Neural cell (in vitro differentiated cells): Measurements from ENCODE around the gene IGFBPL1. TPM values are rescaled to one million over a fixed set of nuclear protein-coding genes. Genes with fewer than 3 reads are reported as not detected.

Experiments
- H2AFZ ChIP-seq: fragments of 200-600, 300-800 bp; sonication (generic), shearing (Covaris generic); 2 replicates; pipeline ENCODE4 v1.6.0; 2014; ENCODE audit warnings: low read depth, mild to moderate bottlenecking, antibody characterized with exemption, low read length, moderate library complexity
- H3F3A ChIP-seq: fragments of 200-600 bp; shearing (Covaris generic); 2 replicates; pipeline ENCODE4 v1.6.1; 2016; ENCODE audit warnings: mild to moderate bottlenecking, moderate library complexity, mixed read lengths, antibody characterized with exemption, low read length; ENCODE audit not compliant: insufficient read depth, poor library complexity, severe bottlenecking
- H3K27ac ChIP-seq: fragments of 200-600, 300-800 bp; sonication (generic), shearing (Covaris generic); 2 replicates; pipeline ENCODE4 v1.5.1; 2014; ENCODE audit warnings: mild to moderate bottlenecking, low read length, moderate library complexity
- H3K27me3 ChIP-seq: fragments of 300-800, 200-600 bp; sonication (generic), shearing (Covaris generic); 2 replicates; pipeline ENCODE4 v1.6.0; 2014; ENCODE audit warnings: mild to moderate bottlenecking, low read depth, low read length, moderate library complexity; ENCODE audit not compliant: insufficient read depth
- H3K36me3 ChIP-seq: fragments of 300-800, 200-600 bp; sonication (generic), shearing (Covaris generic); 2 replicates; pipeline ENCODE4 v1.5.1; 2014; ENCODE audit warnings: mild to moderate bottlenecking, antibody characterized with exemption, low read length, moderate library complexity; ENCODE audit not compliant: insufficient read depth
- H3K4me2 ChIP-seq: fragments of 300-800, 200-600 bp; sonication (generic), shearing (Covaris generic); 2 replicates; pipeline ENCODE4 v1.6.0; 2014; ENCODE audit warnings: mild to moderate bottlenecking, low read length
- H3K4me3 ChIP-seq: fragments of 300-800, 200-600 bp; sonication (generic), shearing (Covaris generic); 2 replicates; pipeline ENCODE4 v1.5.1; 2014; ENCODE audit warnings: mild to moderate bottlenecking, low read length, moderate library complexity
- H3K79me2 ChIP-seq: fragments of 200-600 bp; shearing (Covaris generic); replicated peaks from 2 replicates; pipeline ENCODE4 v1.6.0; 2014; ENCODE audit warnings: mild to moderate bottlenecking, low read length, moderate library complexity; ENCODE audit not compliant: insufficient read depth
- H3K9ac ChIP-seq: fragments of 300-800, 200-600 bp; sonication (generic), shearing (Covaris generic); 2 replicates; pipeline ENCODE4 v1.6.1; 2016; ENCODE audit warnings: mild to moderate bottlenecking, low read length, mixed read lengths
- H3K9me2 ChIP-seq: fragments of 200-600 bp; shearing (Covaris generic); 2 replicates; pipeline ENCODE4 v1.6.1; 2016; ENCODE audit warnings: mild to moderate bottlenecking, low read length, mixed read lengths; ENCODE audit not compliant: insufficient read depth
- H3K9me3 ChIP-seq: fragments of 200-600, 300-800 bp; sonication (generic), shearing (Covaris generic); 2 replicates; pipeline ENCODE4 v1.6.1; 2016; ENCODE audit warnings: mild to moderate bottlenecking, mixed run types, low read length, moderate library complexity, mixed read lengths
- H4K20me1 ChIP-seq: fragments of 200-600 bp; shearing (Covaris generic); 2 replicates; pipeline ENCODE4 v1.6.1; 2016; ENCODE audit warnings: mild to moderate bottlenecking, mixed run types; ENCODE audit not compliant: insufficient read depth
- EP300 ChIP-seq: fragments of 450-650 bp; conservative IDR thresholded peaks from 2 replicates; pipeline ENCODE4 v1.6.1; 2014; ENCODE audit warnings: antibody characterized with exemption, mild to moderate bottlenecking, moderate library complexity; ENCODE audit not compliant: poor library complexity, severe bottlenecking
- EZH2 ChIP-seq: fragments of 200-600, 300-800 bp; shearing (Covaris generic), sonication (generic); IDR thresholded peaks from 2 replicates; pipeline ENCODE4 v1.6.1; 2014; ENCODE audit warnings: antibody characterized with exemption, low read length, borderline replicate concordance, mild to moderate bottlenecking; ENCODE audit not compliant: insufficient read depth, poor library complexity, severe bottlenecking
- MXI1 ChIP-seq: fragments of 450-650 bp; conservative IDR thresholded peaks from 2 replicates; pipeline ENCODE4 v1.6.1; 2014; ENCODE audit warnings: antibody characterized with exemption, mild to moderate bottlenecking; ENCODE audit not compliant: poor library complexity, severe bottlenecking
- POLR2AphosphoS5 ChIP-seq: IDR thresholded peaks from 2 replicates; pipeline ENCODE4 v1.6.1; 2012
- RAD21 ChIP-seq: fragments of 450-650 bp; conservative IDR thresholded peaks from 2 replicates; pipeline ENCODE4 v1.6.1; 2014; ENCODE audit warnings: antibody characterized with exemption, mild to moderate bottlenecking, moderate library complexity
- SMC3 ChIP-seq: fragments of 450-650 bp; conservative IDR thresholded peaks from 2 replicates; pipeline ENCODE4 v1.6.1; 2014; ENCODE audit warnings: antibody characterized with exemption, mild to moderate bottlenecking, moderate library complexity; ENCODE audit not compliant: poor library complexity
- TAF1 ChIP-seq: IDR thresholded peaks from 2 replicates; pipeline ENCODE4 v1.6.1; 2012; ENCODE audit warnings: low read depth
- polyA plus RNA-seq: library from polyadenylated mRNA; depleted of rRNA; stranded (reverse); fragments of >200 nt; gene quantifications from 2 replicates; pipeline ENCODE4 v1.2.3, GENCODE V29; 2014
- TF ChIP-seq, protein P1 (sequence below): IDR thresholded peaks from 2 replicates; pipeline ENCODE4 v1.6.1; 2012; ENCODE audit warnings: borderline replicate concordance
- TF ChIP-seq, protein P2 (sequence below): fragments of 450-650 bp; IDR thresholded peaks from 2 replicates; pipeline ENCODE4 v1.5.1; 2014; ENCODE audit warnings: antibody characterized with exemption, mild to moderate bottlenecking, moderate library complexity; ENCODE audit not compliant: poor library complexity, severe bottlenecking

The IGFBPL1 gene
- polyA plus RNA-seq, 1 donor from 2014 or later = 372 TPM

DNA sequence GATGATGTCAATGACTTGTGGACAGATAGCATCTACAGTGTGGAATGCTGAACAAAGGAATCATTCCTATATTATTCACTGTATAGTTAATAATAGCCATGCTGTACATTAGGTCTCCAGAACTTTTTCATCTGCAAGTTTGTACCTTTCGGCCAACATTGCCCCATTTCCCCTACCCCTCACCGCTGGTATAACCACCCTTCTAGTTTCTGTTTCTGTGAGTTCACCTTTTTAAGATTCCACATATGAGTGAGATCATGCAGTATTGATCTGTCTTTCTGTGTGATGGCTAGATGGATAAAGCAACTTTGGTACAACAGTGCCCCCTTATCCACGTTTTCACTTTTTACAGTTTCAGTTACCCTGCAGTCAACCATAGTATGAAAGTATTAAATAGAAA lies 50.6 kb downstream of the IGFBPL1 start:
- H3K9me3 ChIP-seq = no peaks in the 10 kb centered on the region
- no peak overlapping the region for H2AFZ ChIP-seq
- no peaks in the 10 kb centered on the region for H4K20me1 ChIP-seq
- H3K9ac ChIP-seq = no peak overlapping the region
- no peaks in the 10 kb centered on the region for H3K9me2 ChIP-seq
- no peaks in the 10 kb centered on the region for H3K79me2 ChIP-seq
- H3K4me2 ChIP-seq = no peak overlapping the region
- H3K36me3 ChIP-seq = no peaks in the 10 kb centered on the region
- no peak for TF ChIP-seq EP300
- TF ChIP-seq, protein P1, sequence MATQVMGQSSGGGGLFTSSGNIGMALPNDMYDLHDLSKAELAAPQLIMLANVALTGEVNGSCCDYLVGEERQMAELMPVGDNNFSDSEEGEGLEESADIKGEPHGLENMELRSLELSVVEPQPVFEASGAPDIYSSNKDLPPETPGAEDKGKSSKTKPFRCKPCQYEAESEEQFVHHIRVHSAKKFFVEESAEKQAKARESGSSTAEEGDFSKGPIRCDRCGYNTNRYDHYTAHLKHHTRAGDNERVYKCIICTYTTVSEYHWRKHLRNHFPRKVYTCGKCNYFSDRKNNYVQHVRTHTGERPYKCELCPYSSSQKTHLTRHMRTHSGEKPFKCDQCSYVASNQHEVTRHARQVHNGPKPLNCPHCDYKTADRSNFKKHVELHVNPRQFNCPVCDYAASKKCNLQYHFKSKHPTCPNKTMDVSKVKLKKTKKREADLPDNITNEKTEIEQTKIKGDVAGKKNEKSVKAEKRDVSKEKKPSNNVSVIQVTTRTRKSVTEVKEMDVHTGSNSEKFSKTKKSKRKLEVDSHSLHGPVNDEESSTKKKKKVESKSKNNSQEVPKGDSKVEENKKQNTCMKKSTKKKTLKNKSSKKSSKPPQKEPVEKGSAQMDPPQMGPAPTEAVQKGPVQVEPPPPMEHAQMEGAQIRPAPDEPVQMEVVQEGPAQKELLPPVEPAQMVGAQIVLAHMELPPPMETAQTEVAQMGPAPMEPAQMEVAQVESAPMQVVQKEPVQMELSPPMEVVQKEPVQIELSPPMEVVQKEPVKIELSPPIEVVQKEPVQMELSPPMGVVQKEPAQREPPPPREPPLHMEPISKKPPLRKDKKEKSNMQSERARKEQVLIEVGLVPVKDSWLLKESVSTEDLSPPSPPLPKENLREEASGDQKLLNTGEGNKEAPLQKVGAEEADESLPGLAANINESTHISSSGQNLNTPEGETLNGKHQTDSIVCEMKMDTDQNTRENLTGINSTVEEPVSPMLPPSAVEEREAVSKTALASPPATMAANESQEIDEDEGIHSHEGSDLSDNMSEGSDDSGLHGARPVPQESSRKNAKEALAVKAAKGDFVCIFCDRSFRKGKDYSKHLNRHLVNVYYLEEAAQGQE = no peak
- TF ChIP-seq, protein P2, sequence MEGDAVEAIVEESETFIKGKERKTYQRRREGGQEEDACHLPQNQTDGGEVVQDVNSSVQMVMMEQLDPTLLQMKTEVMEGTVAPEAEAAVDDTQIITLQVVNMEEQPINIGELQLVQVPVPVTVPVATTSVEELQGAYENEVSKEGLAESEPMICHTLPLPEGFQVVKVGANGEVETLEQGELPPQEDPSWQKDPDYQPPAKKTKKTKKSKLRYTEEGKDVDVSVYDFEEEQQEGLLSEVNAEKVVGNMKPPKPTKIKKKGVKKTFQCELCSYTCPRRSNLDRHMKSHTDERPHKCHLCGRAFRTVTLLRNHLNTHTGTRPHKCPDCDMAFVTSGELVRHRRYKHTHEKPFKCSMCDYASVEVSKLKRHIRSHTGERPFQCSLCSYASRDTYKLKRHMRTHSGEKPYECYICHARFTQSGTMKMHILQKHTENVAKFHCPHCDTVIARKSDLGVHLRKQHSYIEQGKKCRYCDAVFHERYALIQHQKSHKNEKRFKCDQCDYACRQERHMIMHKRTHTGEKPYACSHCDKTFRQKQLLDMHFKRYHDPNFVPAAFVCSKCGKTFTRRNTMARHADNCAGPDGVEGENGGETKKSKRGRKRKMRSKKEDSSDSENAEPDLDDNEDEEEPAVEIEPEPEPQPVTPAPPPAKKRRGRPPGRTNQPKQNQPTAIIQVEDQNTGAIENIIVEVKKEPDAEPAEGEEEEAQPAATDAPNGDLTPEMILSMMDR = no peak
- no peak for TF ChIP-seq RAD21
- TF ChIP-seq TAF1 = no peak
- no peak for TF ChIP-seq EZH2
- TF ChIP-seq SMC3 = no peak
- TF ChIP-seq POLR2AphosphoS5 = no peak
- TF ChIP-seq MXI1 = no peak
- H3K4me3 ChIP-seq = no peak overlapping the region
- H3K27ac ChIP-seq = no peak overlapping the region
- H3K27me3 ChIP-seq = no peaks in the 10 kb centered on the region
- no peaks in the 10 kb centered on the region for H3F3A ChIP-seq

DNA sequence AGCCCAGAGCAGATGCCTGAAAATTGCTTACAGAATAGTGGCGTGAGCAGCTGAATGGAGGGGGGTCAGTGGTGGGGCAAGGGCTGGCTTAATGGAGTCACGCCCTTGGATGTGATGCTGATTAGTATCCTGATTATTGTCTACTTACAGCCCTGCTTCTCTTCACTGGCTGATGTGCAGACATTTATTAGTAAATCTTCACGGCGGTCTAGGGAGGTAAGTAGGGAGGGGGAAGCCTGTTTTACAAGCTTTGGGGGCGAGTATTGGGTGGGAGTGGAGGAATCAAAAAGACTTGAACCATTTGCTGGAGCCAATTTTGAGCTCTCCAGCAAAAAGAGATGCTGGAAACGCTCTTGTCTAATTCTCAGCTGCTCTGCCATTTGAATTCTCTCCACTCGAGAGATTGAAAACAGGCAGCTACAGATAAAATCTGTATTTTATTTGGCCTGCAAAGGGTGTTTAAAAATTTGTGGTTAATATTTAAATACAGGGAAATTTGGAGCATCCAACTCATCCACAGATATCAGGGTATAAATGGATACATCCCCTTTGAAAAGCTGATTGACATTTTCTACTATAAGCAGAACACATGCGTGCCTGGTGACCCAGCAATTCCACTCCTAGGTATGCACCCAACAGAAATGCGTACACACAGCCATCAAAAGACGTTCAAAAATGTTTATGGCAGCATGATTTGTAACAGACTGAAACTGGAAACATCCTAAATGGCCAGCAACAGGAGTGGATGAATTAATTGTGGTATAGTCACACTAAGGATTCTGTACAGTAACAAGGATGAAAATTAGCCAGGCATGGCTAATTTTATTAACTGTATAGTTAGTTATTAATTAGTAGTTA lies 51.3 kb downstream of the IGFBPL1 start:
- Histone ChIP-seq H3K4me3 (no peak overlapping the region), H3K9me3 (no peaks in the 10 kb centered on the region), H3K27ac (no peak overlapping the region), H3K9me2 (no peaks in the 10 kb centered on the region), H4K20me1 (no peaks in the 10 kb centered on the region), H3K4me2 (no peak overlapping the region), H3K36me3 (no peaks in the 10 kb centered on the region), H3F3A (no peaks in the 10 kb centered on the region), H3K27me3 (no peaks in the 10 kb centered on the region), H3K9ac (no peak overlapping the region), H2AFZ (no peak overlapping the region), H3K79me2 (no peaks in the 10 kb centered on the region)
- TF ChIP-seq RAD21 (no peak), POLR2AphosphoS5 (no peak), EP300 (no peak), MXI1 (no peak), TAF1 (no peak), EZH2 (no peak), SMC3 (no peak)
- TF ChIP-seq, protein P1 = no peak
- TF ChIP-seq, protein P2 = no peak
